Mucosa of rectum (tissue), 2 donors: Measurements from ENCODE around the gene CAMP.

Experiments
- H3K27ac ChIP-seq, 2 donors: one replicate each; pipeline ENCODE4 v1.7.0; 2013; ENCODE audit warnings: inconsistent platforms in 2 of 2, low read depth in 2 of 2, low read length in 2 of 2
- H3K27me3 ChIP-seq, 2 donors: one replicate each; pipeline ENCODE4 v1.7.0; 2013; ENCODE audit warnings: low read length in 2 of 2; ENCODE audit not compliant: control insufficient read depth in 2 of 2, insufficient read depth in 2 of 2
- H3K36me3 ChIP-seq, 2 donors: one replicate each; pipeline ENCODE4 v1.7.0; 2013; ENCODE audit warnings: low read length in 2 of 2; ENCODE audit not compliant: control insufficient read depth in 2 of 2, insufficient read depth in 2 of 2
- H3K4me1 ChIP-seq, 2 donors: one replicate each; pipeline ENCODE4 v1.7.0; 2013; ENCODE audit warnings: low read length in 2 of 2, mild to moderate bottlenecking in 1 of 2; ENCODE audit not compliant: control insufficient read depth in 2 of 2, insufficient read depth in 2 of 2
- H3K4me3 ChIP-seq, 2 donors: one replicate each; pipeline ENCODE4 v1.7.0; 2013; ENCODE audit warnings: low read length in 2 of 2
- H3K9ac ChIP-seq, 2 donors: one replicate each; pipeline ENCODE4 v1.7.0; 2013; ENCODE audit warnings: low read length in 2 of 2, low read depth in 1 of 2, mild to moderate bottlenecking in 1 of 2
- H3K9me3 ChIP-seq, 2 donors: one replicate each; pipeline ENCODE4 v1.7.0; 2013; ENCODE audit warnings: low read length in 2 of 2; ENCODE audit not compliant: control insufficient read depth in 2 of 2
- donor health status: healthy.
- donor health status: Normal muscosa, but diverticular disease.

The CAMP gene

DNA sequence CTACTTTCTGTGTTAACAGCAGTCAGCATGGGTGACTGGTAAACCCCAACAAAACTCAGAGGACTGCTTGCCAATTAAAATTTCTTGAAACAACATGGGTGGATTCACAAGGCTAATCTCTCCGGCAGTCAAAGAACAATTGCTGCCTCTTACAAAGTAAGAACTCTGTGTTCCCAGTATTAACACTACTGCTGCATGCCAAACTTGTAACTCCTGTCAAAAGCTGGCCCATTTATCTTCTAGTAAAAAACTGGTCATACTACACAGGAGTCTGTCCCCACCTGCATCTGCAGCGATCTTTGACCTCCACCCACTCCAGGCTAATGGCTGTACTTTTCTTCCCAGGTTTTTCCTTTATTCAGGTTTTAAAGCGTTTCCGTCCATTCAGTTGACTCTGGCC lies 8.9 kb downstream of the CAMP start:
- Histone ChIP-seq H3K36me3 (no peaks in the 10 kb centered on the region), H3K4me1 (peaks cover 0 to 12% of the 10 kb centered on the region in 2 donors), H3K4me3 (no peak overlapping the region), H3K27me3 (no peaks in the 10 kb centered on the region), H3K9ac (no peak overlapping the region), H3K27ac (peak overlapping the region in 1 of 2 donors; percentile 70), H3K9me3 (no peaks in the 10 kb centered on the region)

DNA sequence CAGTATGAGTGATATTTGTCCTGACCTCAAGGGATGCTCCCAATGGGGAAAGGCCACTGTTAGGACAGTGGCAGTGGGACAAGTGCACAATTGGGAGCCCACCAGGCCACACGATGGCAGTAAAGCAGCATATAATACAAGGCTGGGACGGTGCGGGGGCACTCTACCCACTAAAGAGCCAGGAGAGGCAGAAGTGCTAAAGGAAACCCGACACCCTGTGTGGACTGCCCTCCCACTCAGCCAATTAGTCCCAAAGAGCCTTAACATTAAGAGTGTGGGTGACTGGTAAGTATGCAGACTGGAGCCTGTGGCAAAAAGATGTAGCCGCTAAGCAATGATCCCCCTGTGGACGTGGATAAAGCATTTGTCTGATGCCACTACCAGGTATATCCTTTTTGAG lies 9.4 kb downstream of the CAMP start:
- peaks cover 0 to 12% of the 10 kb centered on the region in 2 donors for H3K4me1 ChIP-seq
- H3K27me3 ChIP-seq = no peaks in the 10 kb centered on the region
- no peaks in the 10 kb centered on the region for H3K9me3 ChIP-seq
- H3K4me3 ChIP-seq = peak overlapping the region; percentile 27 to 41
- peak overlapping the region in 1 of 2 donors; percentile 70 for H3K27ac ChIP-seq
- no peaks in the 10 kb centered on the region for H3K36me3 ChIP-seq
- no peak overlapping the region for H3K9ac ChIP-seq

DNA sequence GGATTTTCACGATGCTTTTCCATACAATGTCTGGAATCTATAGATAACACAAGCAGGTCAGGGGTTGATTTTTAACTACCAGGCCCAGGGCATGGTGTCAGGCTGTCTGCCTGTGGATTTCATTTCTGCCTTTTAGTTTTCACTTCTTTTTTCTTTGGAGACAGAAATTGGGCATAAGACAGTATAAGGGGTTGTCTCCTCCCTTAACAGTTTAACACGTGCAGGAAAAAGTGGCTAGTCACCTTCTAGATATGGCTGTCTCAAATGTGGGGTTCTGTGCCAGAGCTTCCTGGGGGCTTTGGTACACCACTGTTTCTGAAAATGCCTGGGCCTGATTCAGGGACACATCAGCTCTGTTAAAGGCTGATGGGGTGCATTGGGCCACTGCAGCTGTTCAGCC lies 10.2 kb downstream of the CAMP start:
- H3K36me3 ChIP-seq = no peaks in the 10 kb centered on the region
- H3K27me3 ChIP-seq = no peaks in the 10 kb centered on the region
- H3K9ac ChIP-seq = no peak overlapping the region
- H3K4me3 ChIP-seq = no peak overlapping the region
- H3K9me3 ChIP-seq = no peaks in the 10 kb centered on the region
- H3K27ac ChIP-seq = no peak overlapping the region
- peaks cover 0 to 12% of the 10 kb centered on the region in 2 donors for H3K4me1 ChIP-seq

DNA sequence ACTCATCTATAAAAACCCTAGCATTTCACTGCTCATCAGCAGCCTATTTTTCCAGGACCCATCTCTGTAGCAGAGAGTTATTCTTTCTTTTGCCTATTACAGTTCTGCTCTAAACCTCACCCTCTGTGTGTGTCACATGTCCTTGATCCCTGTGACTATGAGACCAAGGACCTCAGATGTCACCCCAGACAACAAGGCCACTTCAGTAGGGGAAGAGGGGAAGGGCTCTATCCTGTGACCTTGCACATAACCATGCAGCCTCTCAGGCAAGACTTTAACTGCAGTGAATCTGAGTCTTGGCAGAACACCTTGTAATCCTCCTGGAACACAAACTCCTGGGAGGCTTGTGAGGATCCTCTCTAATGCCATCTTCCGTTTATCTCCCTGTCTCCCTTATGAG lies 13.2 kb downstream of the CAMP start:
- H3K27me3 ChIP-seq = no peaks in the 10 kb centered on the region
- no peaks in the 10 kb centered on the region for H3K36me3 ChIP-seq
- no peak overlapping the region for H3K4me3 ChIP-seq
- peaks cover 4 to 12% of the 10 kb centered on the region in 2 donors for H3K4me1 ChIP-seq
- no peak overlapping the region for H3K27ac ChIP-seq
- H3K9me3 ChIP-seq = no peaks in the 10 kb centered on the region
- H3K9ac ChIP-seq = no peak overlapping the region

DNA sequence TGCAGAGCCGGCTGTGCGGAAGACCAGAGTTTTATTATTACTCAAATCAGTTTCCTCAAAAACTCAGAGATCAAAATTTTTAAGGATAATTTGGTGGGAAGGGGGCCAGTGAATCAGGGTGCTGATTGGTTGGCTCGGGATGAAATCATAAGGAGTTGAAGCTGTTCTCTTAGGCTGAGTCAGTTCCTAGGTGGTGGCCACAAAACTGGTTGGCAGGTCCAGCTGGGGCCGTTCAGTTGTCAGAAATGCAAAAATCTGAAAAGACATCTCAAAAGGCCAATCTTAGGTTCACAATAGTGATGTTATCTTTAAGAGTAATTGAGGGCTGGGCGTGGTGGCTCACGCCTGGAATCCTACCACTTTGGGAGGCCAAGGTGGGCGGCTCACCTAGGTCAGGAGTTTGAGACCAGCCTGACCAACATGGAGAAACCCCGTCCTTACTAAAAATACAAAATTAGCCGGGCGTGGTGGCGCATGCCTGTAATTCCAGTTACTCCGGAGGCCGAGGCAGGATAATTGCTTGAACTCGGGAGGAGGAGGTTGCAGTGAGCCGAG lies 15.3 kb downstream of the CAMP start:
- Histone ChIP-seq H3K27ac (no peak overlapping the region), H3K9me3 (no peaks in the 10 kb centered on the region), H3K4me3 (no peak overlapping the region), H3K36me3 (no peaks in the 10 kb centered on the region), H3K9ac (no peak overlapping the region), H3K27me3 (no peaks in the 10 kb centered on the region), H3K4me1 (peaks cover 4 to 5% of the 10 kb centered on the region in 2 donors)

DNA sequence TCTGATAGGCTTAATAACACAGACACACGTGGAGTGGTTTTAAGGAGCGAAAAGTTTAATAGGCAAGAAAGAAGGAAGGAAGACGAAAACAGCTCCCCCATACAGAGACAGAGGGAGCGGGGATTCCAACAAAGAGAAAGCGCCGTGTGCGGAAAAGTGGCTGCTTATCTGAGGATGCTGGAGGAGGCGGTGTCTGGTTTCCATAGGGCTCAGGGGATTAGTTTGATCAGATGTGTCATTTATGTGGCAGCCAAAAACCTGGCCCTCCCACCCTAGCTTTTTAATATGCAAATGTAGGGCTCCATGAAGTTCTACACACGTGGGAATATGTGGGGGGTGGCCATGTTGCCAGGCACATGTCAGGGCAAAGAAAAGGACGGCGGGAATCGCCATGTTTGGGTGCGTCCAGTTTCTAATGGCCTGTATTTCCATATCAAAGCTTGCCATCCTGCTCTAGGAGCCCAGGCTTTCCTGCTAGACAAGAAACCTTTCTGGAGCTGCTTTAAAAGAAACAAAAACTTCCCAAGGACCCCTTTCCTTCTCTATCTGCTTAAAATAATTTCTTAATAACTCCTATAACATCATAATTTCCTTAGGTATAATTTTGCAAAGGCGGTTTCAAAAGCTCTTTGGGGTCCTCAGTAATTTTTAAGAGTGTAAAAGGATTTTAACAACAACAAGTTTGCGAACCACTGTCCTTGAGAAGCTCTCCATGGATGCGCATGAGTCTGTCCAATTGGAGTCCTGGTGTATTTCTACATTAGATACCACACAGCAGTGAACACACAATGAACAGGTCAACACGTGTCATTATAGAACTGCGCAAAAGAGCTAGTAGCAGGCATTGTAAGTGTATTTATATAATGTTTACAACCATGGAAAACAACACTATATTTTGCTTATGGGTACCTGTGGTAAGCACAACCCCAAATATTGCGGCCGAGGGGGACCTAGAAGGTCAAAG lies 17.0 kb downstream of the CAMP start:
- peak overlapping the region; percentile 96 to 97 for H3K4me3 ChIP-seq
- no peaks in the 10 kb centered on the region for H3K36me3 ChIP-seq
- H3K27ac ChIP-seq = peak overlapping the region in 1 of 2 donors; percentile 87
- no peak overlapping the region for H3K9ac ChIP-seq
- no peaks in the 10 kb centered on the region for H3K27me3 ChIP-seq
- H3K4me1 ChIP-seq = peaks cover 4 to 5% of the 10 kb centered on the region in 2 donors
- H3K9me3 ChIP-seq = no peaks in the 10 kb centered on the region

DNA sequence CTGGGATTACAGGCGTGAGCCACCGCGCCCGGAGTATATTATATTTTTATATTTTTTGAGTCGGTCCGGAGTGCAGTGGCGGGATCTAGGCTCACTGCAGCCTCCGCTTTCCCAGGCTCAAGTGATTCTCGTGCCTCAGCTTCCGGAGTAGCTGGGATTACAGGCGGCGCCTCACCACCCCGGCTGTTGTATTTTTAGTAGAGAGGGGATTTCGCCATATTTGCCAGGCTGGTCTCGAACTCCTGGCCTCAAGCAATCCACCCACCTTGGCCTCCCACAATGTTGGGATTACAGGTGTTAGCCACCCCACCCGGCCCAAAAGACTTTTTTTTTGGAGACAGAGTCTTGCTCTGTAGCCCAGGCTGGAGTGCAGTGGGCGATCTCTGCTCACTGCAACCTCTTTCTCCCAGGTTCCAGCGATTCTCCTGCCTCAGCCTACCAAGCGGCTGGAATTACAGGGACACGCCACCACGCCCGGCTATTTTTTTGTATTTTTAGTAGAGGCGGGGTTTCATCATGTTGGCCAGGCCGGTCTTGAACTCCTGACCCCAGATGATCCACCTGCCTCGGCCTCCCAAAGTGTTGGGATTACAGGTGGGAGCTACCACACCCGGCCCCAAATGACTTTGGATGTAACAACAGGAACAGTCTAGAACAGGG lies 18.6 kb downstream of the CAMP start:
- Histone ChIP-seq H3K9me3 (no peaks in the 10 kb centered on the region), H3K27ac (no peak overlapping the region), H3K4me3 (peak overlapping the region in 1 of 2 donors; percentile 96)

DNA sequence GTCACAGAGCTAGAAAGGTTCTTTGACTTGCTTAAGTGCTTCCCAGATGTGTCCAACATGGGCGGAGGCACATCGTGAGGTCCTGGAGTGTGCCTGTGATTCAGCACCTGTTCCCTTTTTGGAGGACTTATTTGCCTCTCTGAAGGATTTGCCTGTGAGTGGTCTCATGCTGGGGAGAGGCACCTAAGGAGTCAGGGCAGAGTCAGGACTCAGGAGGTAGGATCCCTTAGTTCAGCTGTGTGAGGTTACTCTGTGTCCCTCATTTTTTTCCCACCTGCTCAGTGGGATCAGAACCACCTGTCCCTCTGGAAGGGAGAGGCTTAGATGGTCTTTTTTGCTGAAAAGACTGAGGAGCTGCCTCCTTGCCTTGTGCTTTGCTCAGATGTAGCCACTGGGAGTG lies 20.6 kb downstream of the CAMP start:
- Histone ChIP-seq H3K9me3 (no peaks in the 10 kb centered on the region), H3K27me3 (no peaks in the 10 kb centered on the region), H3K27ac (no peak overlapping the region), H3K4me3 (no peak overlapping the region), H3K36me3 (peaks cover 7% of the 10 kb centered on the region in 2 donors), H3K4me1 (peaks cover 4 to 5% of the 10 kb centered on the region in 2 donors), H3K9ac (no peak overlapping the region)

More for the DNA sequence above, 18.6 kb downstream of the CAMP start:
- Histone ChIP-seq H3K9ac (peak overlapping the region; percentile 86 to 94), H3K36me3 (no peaks in the 10 kb centered on the region), H3K4me1 (peaks cover 4 to 5% of the 10 kb centered on the region in 2 donors), H3K27me3 (no peaks in the 10 kb centered on the region)

DNA sequence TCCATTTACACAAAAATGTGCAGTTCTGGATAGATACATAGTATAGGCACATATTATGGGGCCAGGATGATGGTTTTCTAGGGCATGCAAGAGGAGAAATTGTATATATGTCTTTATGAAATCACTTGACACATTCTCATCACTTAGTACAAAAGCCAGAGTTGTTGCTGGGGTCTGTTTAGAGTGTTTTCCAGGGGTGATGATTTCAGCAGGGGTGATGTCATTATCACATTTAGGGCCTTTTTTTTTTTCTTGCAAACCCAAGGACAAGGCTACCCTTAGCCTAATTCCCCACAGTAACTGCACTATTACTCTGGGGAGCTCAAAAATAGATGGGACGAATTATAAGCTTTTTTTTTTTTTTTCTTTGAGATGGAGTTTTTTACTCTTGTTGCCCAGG lies 21.2 kb downstream of the CAMP start:
- Histone ChIP-seq H3K27me3 (no peaks in the 10 kb centered on the region), H3K9me3 (no peaks in the 10 kb centered on the region), H3K9ac (no peak overlapping the region), H3K27ac (no peak overlapping the region), H3K4me1 (peaks cover 4 to 5% of the 10 kb centered on the region in 2 donors), H3K36me3 (peaks cover 7% of the 10 kb centered on the region in 2 donors), H3K4me3 (no peak overlapping the region)

DNA sequence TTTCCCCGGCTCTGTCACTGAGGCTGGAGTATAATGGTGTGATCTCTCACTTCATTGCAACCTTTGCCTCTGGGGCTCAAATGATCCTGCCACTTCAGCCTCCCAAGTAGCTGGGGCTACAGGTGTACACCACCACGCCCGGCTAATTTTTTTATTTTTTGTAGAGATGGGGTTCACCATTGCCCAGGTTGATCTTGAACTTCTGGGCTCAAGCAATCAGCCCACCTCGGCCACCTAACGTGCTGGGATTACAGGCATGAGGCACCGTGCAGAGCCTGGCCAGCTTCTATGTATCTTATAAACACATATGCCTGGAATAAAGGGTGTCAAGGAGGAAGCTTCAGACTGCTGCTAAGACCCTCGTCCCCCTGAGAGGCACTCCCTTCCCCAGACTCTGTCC lies 21.8 kb downstream of the CAMP start:
- no peak overlapping the region for H3K4me3 ChIP-seq
- H3K9ac ChIP-seq = no peak overlapping the region
- peaks cover 7% of the 10 kb centered on the region in 2 donors for H3K36me3 ChIP-seq
- peaks cover 4 to 5% of the 10 kb centered on the region in 2 donors for H3K4me1 ChIP-seq
- no peaks in the 10 kb centered on the region for H3K9me3 ChIP-seq
- H3K27me3 ChIP-seq = no peaks in the 10 kb centered on the region
- no peak overlapping the region for H3K27ac ChIP-seq
